NCI-H1417 treated with DMSO at 0.1 percent for 48 hours (cell line): Measurements from ENCODE around the gene MMP7.

Experiments
- DNase-seq: peaks from one replicate; lab custom pipeline; 2025; lab: John Stamatoyannopoulos, UW

MMP7 gene

GRCh38 chr11:102530558-102530957, at the start of gene MMP7:
Gene MMP7, minus strand, starts transcription at chr11:102530747. Its CDS starts 47 bp downstream, at chr11:102530700.
- no peak for DNase-seq

- no peak for DNase-seq
Observed at GRCh38 chr11:102577723-102578122, 47.2 kb upstream of the MMP7 start.

- no peak for DNase-seq
Observed at GRCh38 chr11:102577182-102577581, 46.6 kb upstream of the MMP7 start.

DNA sequence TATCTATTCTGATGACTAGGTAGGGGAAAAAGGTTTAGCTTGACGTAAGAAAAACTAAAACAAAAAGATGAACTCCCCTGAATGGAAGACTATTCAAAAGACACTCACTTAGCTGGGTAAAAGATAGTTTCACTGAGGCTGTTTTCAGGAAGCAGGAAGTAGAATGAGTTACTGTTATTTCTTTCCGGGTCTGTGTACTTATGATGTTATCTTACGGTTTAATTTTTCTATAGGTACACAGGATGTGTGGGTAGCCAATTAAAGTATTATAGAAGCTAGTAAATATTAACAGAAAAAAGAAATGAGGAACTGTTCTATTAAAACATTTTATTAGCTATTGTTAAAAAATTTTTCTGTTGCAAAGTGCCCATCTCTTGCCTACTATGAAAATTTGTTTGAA, 45.8 kb upstream of the MMP7 start:
- no peak for DNase-seq

- no peak for DNase-seq
Observed at GRCh38 chr11:102575012-102575411, 44.5 kb upstream of the MMP7 start.

- DNase-seq = no peak
Observed at GRCh38 chr11:102573851-102574250, 43.3 kb upstream of the MMP7 start.

DNA sequence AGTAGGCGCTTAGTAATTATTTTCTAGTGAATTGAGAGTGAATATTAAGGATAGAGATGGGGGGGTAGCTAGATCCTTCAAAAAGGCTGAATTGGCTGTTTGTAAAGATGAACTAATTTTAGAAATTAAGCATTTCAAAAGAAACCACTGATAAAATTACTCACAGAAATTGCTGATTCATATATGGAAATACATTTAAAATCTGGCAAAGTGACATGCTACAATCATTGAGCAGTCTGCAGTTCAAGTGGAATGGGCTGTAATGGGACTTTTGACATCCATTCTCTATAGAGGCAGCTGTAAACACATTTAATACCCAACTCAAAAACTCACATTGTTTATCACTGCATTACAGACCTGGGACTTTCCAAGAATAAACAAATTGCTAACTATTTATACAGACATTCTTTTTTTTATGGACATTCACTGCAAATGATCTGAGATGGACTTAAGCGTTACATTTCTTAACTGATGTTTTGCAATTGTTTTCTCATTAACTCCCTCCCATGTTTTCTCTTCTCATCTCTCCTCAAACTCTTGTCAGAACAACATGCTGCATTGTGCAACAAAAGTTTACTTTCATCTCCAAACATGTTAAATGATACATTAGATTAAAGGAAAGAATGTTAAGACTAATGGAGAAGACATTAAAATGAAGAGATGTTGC, 42.1 kb upstream of the MMP7 start:
- DNase-seq = no peak

DNA sequence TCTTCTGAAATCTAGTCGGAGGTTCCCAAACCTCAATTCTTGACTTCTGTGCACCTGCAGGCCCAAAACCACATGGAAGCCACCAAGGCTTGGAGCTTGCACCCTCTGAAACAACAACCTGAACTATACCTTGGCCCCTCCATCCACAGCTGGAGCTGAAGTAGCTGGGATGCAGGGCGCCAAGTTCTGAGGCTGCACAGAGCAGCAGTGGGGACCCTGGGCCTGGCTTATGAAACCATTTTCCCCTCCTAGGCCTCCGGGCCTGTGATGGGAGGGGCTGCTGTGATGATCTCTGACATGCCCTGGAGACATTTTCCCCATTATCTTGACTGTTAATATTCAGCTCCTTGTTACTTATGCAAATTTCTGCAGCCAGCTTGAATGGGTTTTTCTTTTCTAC, 38.3 kb upstream of the MMP7 start:
- no peak for DNase-seq

- DNase-seq = no peak
Observed at GRCh38 chr11:102566112-102566511, 35.6 kb upstream of the MMP7 start.

DNA sequence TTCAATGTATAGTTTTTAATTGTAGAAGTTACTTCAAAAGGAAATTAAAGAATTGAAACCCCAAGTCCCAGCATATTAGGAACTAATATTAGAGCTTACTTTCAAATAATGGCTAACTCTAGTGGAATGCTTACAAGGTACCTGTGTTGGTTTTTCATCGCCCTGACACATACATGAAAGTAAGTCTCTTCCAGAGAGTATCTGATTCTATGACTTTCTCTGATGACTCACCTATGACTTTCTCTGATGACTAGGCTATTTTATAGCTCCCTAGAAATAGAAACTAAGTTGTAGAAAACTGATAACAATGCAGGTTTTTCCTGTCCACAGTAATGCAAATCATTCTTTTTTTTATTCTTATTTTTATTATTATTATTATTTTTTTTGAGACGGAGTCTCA, 33.6 kb upstream of the MMP7 start:
- no peak for DNase-seq

DNA sequence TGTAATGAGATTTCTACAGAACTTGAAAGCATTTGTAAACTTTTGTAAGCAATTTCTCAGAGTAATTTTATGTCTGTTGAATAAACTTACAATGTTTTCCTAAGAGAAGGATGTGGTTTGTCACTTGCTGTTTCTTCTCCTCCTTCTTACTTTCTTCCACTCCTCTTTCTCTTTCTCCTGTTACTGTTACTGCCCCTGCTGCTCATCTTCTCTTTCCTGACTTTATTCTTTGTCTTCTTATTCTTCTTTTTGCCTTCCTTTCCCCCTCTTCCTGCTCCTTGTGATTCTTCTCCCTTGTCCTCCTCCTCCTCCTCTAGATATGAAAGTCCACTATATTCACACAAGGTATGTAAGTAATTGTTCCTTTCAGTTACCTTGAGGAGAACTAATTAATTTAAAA, 31.1 kb upstream of the MMP7 start:
- no peak for DNase-seq

DNA sequence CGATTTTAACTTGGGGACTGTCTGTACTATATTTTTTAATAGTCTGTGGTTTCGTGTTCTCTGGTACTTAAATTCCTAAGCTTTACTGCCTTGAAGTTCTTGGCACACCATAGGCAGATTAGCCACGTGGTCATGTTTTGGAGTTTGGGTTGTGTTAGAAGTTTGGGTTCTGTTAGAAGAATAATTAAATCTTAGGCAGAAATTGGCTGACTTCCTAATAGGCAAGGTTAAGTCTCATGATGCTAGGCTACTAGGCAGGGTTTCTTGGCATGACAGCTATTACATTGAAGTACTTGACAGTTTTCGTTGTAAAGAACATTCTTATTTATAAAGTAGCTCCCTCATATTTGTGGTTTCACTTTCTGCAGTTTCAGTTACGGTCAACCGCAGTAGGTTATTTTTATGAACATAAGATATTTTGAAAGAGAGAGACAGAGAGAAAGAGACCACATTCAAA, 30.0 kb upstream of the MMP7 start:
- DNase-seq = no peak

- DNase-seq = no peak
Observed at GRCh38 chr11:102559839-102560238, 29.3 kb upstream of the MMP7 start.

DNA sequence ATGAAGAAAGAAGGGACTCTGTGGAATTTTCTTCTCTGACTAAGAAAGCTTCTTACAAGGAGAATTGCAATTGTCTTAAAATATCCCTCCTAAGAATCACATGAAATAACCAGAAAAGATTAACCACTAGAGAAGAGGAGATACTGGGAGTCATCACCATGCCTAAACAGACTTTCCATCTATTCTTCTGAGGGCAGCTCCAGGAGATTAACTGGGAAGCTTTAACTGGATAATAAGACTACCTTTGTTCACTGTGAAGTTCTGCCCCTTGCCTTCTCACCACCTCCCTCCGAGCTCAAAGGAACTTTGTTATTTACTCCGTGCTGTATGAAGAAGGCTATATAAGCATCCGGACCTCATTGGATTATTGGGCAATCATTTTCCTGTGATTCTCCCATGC, 24.5 kb upstream of the MMP7 start:
- DNase-seq = no peak

GRCh38 chr11:102553835-102554282, 23.3 kb upstream of the MMP7 start:
- DNase-seq = no peak

- DNase-seq = no peak
Observed at GRCh38 chr11:102552447-102553194, 22.1 kb upstream of the MMP7 start.

DNA sequence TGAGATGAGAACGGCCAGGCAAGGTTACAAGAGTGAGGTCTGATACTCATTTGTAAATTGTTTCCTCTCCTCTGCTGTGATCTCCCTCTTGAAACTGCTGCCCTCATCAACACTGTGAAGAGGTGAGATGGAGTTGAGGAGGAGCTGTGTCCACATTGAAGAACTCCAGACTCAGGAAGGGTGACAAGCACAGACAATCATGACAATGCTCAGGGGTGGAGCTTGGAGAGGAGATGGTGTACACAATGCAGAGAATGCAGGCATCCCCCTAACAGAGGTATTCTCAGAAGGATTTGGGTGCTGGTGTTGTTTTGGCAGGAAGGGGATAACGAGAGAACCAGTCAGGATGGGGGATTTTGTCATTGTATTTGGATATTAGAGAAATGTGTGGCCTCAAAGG, 21.5 kb upstream of the MMP7 start:
- DNase-seq = no peak

DNA sequence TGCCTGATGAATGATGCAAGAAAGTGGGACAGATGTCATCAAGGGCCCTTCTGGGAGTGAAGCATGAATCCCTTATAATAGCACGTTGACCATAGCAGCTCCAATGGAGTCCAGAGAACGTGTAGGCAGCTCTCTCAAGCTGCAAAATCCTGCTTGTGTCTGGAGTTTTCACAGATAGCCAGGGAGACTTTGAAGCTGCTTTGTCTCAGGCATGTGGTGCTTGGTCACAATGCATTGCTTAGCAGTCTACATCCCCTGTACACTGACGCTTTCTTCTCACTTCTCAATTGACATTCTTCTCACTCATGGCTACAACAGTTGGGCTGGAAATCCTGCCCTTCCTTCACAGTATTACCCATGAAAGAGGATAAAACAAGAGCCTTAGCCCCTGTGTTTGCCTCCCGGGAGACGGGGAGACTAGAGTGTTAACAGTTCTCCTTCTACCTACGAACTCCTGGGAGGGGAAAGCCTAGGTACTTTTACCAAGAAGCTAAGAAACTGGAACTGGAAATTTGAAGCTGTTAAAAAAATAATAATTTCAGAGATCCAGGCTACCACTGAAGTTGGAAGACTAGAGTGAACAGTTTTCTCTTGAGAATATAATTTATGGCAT, 20.7 kb upstream of the MMP7 start:
- no peak for DNase-seq

DNA sequence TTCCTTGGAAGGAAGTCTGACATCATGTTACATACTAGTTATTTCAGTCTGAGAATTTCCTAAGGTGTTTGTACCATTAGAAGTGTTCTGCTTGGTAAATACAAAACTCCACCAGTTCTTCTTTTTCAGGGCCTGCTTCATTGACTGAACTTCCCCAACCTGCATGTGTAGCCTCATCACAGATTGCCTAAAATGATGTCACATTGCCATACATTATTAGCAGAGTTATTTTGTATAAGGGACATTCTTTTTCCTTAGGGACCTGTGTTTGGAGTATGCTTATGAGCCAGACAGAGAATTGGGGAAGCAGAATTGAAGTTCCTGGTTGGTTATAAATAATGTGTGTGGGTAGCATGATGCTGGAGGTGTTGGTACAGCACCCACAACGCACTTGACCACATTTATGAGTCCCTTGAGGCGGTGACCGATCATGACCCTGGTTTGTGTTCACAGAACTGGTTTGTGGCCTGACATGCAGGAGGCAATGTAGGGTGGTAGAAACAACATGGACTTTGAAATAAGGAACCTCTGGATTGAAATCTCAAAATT, 16.4 kb upstream of the MMP7 start:
- no peak for DNase-seq

- no peak for DNase-seq
Observed at GRCh38 chr11:102546427-102546826, 15.9 kb upstream of the MMP7 start.

- DNase-seq = no peak
Observed at GRCh38 chr11:102545701-102546100, 15.2 kb upstream of the MMP7 start.

GRCh38 chr11:102544594-102544993, 14.0 kb upstream of the MMP7 start:
- no peak for DNase-seq

GRCh38 chr11:102539567-102539966, 9.0 kb upstream of the MMP7 start:
- no peak for DNase-seq
